MG63 (cell line): ENCODE measurements around the gene ZNF865. TPM values are rescaled to one million over a fixed set of nuclear protein-coding genes. Genes with fewer than 3 reads are reported as not detected.

ENCODE experiments used
- DNase-seq: peaks from one replicate; pipeline ENCODE4 v3.0.0-alpha.2; 2020
- H3K27me3 ChIP-seq: fragments of 250-450 bp; sonication (Bioruptor Pico); 2 replicates; pipeline ENCODE4 v1.5.1; 2020; ENCODE audit warnings: mild to moderate bottlenecking, moderate library complexity
- H3K36me3 ChIP-seq: fragments of 250-450 bp; sonication (Bioruptor Pico); 2 replicates; pipeline ENCODE4 v1.5.1; 2020; ENCODE audit warnings: mild to moderate bottlenecking, moderate library complexity
- H3K4me3 ChIP-seq: fragments of 250-450 bp; sonication (Bioruptor Pico); 2 replicates; pipeline ENCODE4 v1.5.1; 2020; ENCODE audit warnings: mild to moderate bottlenecking, moderate library complexity
- H3K9me3 ChIP-seq: fragments of 250-450 bp; sonication (Bioruptor Pico); 2 replicates; pipeline ENCODE4 v1.5.1; 2020; ENCODE audit warnings: mild to moderate bottlenecking, moderate library complexity
- total RNA-seq: library from RNA; depleted of rRNA; stranded (reverse); fragments of >200 nt; shearing (Covaris generic); gene quantifications from 2 replicates; pipeline ENCODE4 v1.2.3, GENCODE V29; 2014; ENCODE audit warnings: low replicate concordance

ZNF865 gene
- total RNA-seq, 1 experiment from 2014 or later, result 0.66 TPM

GRCh38 chr19:55644842-55645511 is 39.5 kb downstream of the ZNF865 start:
- H3K36me3 ChIP-seq, result peaks cover 40% of the 10 kb centered on the region
- no peaks in the 10 kb centered on the region for H3K9me3 ChIP-seq
- H3K27me3 ChIP-seq, result no peaks in the 10 kb centered on the region
- peak overlapping the region; percentile 75 for H3K4me3 ChIP-seq
- no peak for DNase-seq

- H3K36me3 ChIP-seq, result peaks cover 40% of the 10 kb centered on the region
- peak overlapping the region; percentile 75; the same call in 1 of the 2 replicates for H3K4me3 ChIP-seq
- no peak for DNase-seq
- no peaks in the 10 kb centered on the region for H3K27me3 ChIP-seq
- no peaks in the 10 kb centered on the region for H3K9me3 ChIP-seq
Observed at GRCh38 chr19:55645512-55645881, 40.0 kb downstream of the ZNF865 start.

GRCh38 chr19:55646889-55647731 is 41.7 kb downstream of the ZNF865 start:
- peak overlapping the region; percentile 83 for H3K4me3 ChIP-seq
- H3K9me3 ChIP-seq, result no peaks in the 10 kb centered on the region
- peaks cover 40% of the 10 kb centered on the region for H3K36me3 ChIP-seq
- DNase-seq, result no peak
- H3K27me3 ChIP-seq, result no peaks in the 10 kb centered on the region

DNA sequence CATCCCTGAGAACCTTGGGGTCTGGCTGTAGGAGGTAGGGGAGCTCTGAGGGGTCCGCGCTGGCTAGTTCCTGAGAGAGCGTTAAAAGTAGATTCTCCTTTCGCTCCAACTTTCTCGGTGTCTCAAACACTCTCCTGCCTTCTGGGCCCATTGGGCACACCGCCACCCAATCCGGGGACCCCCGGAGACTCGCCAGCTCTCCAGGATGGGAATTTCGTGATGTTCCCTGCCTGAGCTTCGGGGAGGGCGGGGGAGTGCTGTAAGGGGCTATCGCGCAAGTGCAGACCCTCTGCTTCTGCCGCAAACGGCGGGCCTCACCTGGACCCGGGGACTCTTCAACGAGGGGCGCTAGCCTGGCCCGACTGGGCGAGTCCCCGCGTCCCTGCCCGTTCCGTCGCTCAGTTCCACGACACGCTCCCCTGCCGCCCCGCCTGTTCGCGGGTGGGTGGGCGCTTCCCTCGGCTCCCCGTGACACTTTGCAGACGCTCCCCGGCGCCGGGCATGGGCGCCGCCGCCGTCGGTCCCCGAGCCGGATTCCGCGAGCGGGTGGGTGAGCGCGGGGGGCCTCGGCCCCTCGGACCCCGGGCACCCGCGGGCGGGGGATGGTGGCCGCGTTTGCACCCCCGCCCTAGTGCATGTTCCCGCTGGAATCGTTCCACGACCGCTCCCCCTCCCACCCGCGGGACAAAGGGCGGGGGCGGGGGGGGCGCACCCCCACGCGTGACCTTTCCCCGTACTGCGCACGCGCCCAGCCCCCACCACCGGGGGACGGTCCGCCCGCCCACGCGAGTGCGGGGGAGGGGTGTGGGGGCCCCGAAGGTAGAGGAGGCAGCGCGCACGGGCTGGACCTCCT is 42.5 kb downstream of the ZNF865 start, which contains the start of gene CCDC106:
TSS of gene CCDC106 (plus strand) at position 481 of the 853 bp plus-strand sequence. CDS start 835 bp downstream, outside the sequence.
- Histone ChIP-seq H3K9me3 (no peaks in the 10 kb centered on the region), H3K4me3 (peak within 1 kb of the TSS; percentile 83), H3K27me3 (no peaks in the 10 kb centered on the region), H3K36me3 (peaks cover 40% of the 10 kb centered on the region)
- peak; percentile 74 for DNase-seq

DNA sequence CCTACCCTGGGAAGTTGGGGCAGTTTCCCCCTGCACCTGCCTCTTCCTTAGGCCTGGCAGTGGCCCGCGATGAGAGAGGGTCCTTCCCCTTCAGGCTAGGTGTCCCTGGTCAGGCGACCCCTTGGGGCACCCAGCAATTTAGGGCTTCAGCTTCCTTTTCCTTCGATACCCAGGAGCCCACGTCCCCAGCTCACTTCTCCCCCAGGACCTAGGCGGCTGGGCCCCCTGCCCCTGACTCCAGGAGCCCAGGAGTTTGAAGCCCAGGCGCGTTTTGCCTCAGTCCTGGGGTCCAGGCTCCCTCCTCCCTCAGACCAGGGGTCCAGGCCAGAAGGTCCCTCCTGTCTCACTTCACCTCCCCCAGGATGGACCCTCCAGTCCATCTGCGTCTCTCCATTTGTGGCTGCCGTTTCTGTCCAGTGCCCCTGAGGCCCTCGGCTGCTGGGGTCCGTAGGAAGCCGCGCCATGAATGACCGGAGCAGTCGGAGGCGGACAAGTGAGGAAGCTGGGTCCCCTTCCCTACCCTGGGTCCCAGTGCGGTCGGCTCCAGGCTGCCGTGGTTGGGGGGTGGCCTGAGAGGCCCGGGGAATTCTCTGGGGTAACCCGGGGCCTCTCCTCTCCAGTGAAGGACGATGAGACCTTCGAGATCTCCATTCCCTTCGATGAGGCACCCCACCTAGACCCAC is 43.3 kb downstream of the ZNF865 start:
- Histone ChIP-seq H3K4me3 (peak overlapping the region; percentile 83), H3K27me3 (no peaks in the 10 kb centered on the region), H3K36me3 (peaks cover 40% of the 10 kb centered on the region), H3K9me3 (no peaks in the 10 kb centered on the region)
- no peak for DNase-seq

GRCh38 chr19:55649268-55650125 is 44.0 kb downstream of the ZNF865 start:
- Histone ChIP-seq H3K27me3 (no peaks in the 10 kb centered on the region), H3K36me3 (peaks cover 33% of the 10 kb centered on the region), H3K4me3 (no peak overlapping the region), H3K9me3 (no peaks in the 10 kb centered on the region)
- no peak for DNase-seq

DNA sequence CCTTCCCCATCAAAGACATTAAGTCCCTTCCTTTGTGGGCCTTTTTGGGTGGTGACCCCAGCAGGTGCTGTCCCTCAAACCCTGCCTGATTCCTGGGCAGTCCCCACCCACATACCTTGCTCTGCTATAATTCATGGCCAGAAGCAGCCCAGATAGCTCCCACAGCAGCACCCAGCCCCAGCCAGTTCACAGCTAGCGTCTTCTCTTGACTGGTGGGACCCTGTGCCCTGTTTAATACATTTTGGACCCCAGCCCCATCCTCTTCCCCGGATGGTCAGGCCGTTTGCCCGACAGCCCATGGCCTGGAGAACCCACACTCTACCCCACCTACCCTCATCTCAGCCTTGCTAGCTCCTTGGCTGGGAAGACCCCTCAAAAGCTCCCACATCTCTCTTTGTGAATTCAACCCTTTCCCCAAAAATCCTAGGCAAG is 44.7 kb downstream of the ZNF865 start:
- Histone ChIP-seq H3K36me3 (peaks cover 27% of the 10 kb centered on the region), H3K9me3 (no peaks in the 10 kb centered on the region), H3K27me3 (no peaks in the 10 kb centered on the region), H3K4me3 (no peak overlapping the region)
- no peak for DNase-seq

GRCh38 chr19:55650602-55651230 is 45.3 kb downstream of the ZNF865 start:
- H3K36me3 ChIP-seq, result peaks cover 25% of the 10 kb centered on the region
- H3K4me3 ChIP-seq, result no peak overlapping the region
- DNase-seq, result no peak
- H3K9me3 ChIP-seq, result no peaks in the 10 kb centered on the region
- H3K27me3 ChIP-seq, result no peaks in the 10 kb centered on the region

GRCh38 chr19:55651236-55651635 is 45.8 kb downstream of the ZNF865 start:
- Histone ChIP-seq H3K9me3 (no peaks in the 10 kb centered on the region), H3K36me3 (peaks cover 26% of the 10 kb centered on the region), H3K4me3 (no peak overlapping the region), H3K27me3 (no peaks in the 10 kb centered on the region)
- no peak for DNase-seq

- Histone ChIP-seq H3K27me3 (no peaks in the 10 kb centered on the region), H3K36me3 (peaks cover 26% of the 10 kb centered on the region), H3K9me3 (no peaks in the 10 kb centered on the region), H3K4me3 (no peak overlapping the region)
- DNase-seq, result no peak
Observed at GRCh38 chr19:55652311-55653128, 47.1 kb downstream of the ZNF865 start.

DNA sequence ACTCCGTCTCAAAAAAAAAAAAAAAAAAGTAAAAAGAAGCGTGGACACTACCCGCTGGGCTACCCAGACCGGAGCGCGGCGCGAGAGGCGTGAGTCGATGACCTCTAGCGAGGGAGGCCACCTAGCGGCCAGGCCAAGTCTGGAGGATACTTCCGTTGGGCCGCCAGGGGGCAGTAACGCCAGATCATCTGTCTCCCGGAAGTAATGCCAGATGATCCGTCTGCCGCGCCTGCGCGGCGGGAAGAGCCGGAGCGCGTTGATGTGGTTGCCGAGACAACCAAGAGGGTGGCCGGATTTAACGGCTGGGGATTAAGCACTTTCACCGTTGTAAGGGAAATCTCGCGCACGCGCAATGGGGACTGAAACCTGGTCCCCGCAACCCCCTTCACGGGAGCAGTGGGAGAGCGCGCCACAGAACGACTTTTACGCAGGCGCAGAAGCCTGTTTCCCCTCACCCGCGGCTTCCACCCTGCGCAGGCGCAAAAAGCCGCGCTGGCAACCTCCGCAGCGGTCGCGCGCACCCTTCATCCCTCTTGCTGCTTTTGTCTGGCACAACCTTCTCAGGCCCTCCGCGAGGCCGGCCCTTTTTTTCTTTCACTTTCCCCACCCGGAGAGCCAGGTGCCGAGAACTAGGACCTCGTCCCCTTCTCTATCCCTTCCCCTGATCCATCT is 48.3 kb downstream of the ZNF865 start:
- no peaks in the 10 kb centered on the region for H3K27me3 ChIP-seq
- peaks cover 32% of the 10 kb centered on the region for H3K36me3 ChIP-seq
- peak; percentile 97 for DNase-seq
- H3K9me3 ChIP-seq, result no peaks in the 10 kb centered on the region
- H3K4me3 ChIP-seq, result peak overlapping the region; percentile 72

DNA sequence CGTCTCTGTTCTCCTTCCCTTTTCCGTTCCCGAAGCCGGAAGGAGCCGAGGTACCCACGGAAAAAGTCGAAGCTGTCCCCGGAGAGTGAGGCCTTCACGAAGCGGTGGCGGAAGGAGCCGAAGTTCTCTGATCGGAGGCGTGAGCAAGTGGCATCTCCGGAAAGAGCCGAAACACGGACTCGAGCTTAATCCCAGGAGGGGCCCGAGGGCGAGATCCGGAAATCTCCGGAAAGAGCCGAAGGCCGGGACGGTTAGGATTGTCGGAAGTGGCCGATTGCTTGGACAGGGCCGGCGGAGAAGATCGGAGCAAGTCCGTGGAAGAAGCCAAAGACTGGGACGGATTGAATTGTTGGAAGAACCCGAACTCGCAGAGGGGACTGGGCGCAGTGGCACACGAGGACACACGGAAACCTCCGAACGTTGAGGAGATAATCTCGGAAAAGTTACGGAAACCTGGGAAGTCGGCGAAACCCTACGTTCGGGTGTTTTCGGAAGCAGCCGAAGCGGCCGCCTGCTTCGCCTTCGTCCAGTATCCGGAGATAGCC is 48.9 kb downstream of the ZNF865 start:
- peak overlapping the region; percentile 72 for H3K4me3 ChIP-seq
- H3K36me3 ChIP-seq, result peaks cover 36% of the 10 kb centered on the region
- peak; percentile 98 for DNase-seq
- H3K9me3 ChIP-seq, result no peaks in the 10 kb centered on the region
- no peaks in the 10 kb centered on the region for H3K27me3 ChIP-seq

- Histone ChIP-seq H3K9me3 (no peaks in the 10 kb centered on the region), H3K27me3 (no peaks in the 10 kb centered on the region), H3K4me3 (peak within 1 kb of the TSS; percentile 72)
Observed at GRCh38 chr19:55654868-55655647, 49.6 kb downstream of the ZNF865 start, which contains the start of gene U2AF2. TSS of gene U2AF2 (plus strand) at chr19:55655035. CDS start at chr19:55655105, 70 bp downstream.

More at GRCh38 chr19:55654868-55655647, 49.6 kb downstream of the ZNF865 start, which contains the start of gene U2AF2:
- peak; percentile 93 for DNase-seq
- peaks cover 43% of the 10 kb centered on the region for H3K36me3 ChIP-seq
